ENCODE data around the gene NIPSNAP3A. TPM values are rescaled to one million over a fixed set of nuclear protein-coding genes. Genes with fewer than 3 reads are reported as not detected.

The NIPSNAP3A gene
- total RNA-seq, 1 donor from 2014 or later, result 25.6 TPM

- intact Hi-C loops (cut with DNase I), result no loop called here
- no peak for TF ChIP-seq CTCF (IDR thresholded peaks at IDR 0.05)
- Histone ChIP-seq H3K27ac (no peak overlapping the region), H3K36me3 (no peaks in the 10 kb centered on the region), H3K4me1 (no peaks in the 10 kb centered on the region), H3K4me3 (no peak overlapping the region), H3K9me3 (no peaks in the 10 kb centered on the region), H3K27me3 (ENCODE audit: low read depth) (no peaks in the 10 kb centered on the region)
- ATAC-seq (no peak), DNase-seq (no peak)
Measured at GRCh38 chr9:104774132-104774531, 26.6 kb downstream of the NIPSNAP3A start.

GRCh38 chr9:104774831-104775573, 27.5 kb downstream of the NIPSNAP3A start:
- ATAC-seq (peak; percentile 72 to 77), DNase-seq (no peak)
- no peaks in the 10 kb centered on the region for H3K36me3 ChIP-seq
- intact Hi-C loops (cut with DNase I), result no loop called here
- no peaks in the 10 kb centered on the region for H3K9me3 ChIP-seq
- H3K27me3 ChIP-seq (ENCODE audit: low read depth), result no peaks in the 10 kb centered on the region
- peak overlapping the region; percentile 0 for H3K27ac ChIP-seq
- no peak for TF ChIP-seq CTCF (IDR thresholded peaks at IDR 0.05)
- H3K4me3 ChIP-seq, result no peak overlapping the region
- H3K4me1 ChIP-seq, result no peaks in the 10 kb centered on the region

- Histone ChIP-seq H3K4me1 (no peaks in the 10 kb centered on the region), H3K9me3 (no peaks in the 10 kb centered on the region), H3K27ac (peak overlapping the region; percentile 0), H3K27me3 (ENCODE audit: low read depth) (no peaks in the 10 kb centered on the region), H3K36me3 (no peaks in the 10 kb centered on the region), H3K4me3 (no peak overlapping the region)
- ATAC-seq (peak in 1 of 2 donors; percentile 22), DNase-seq (no peak)
- intact Hi-C loops (cut with DNase I), result no loop called here
- TF ChIP-seq CTCF (IDR thresholded peaks at IDR 0.05), result no peak
Measured at GRCh38 chr9:104775574-104775936, 28.1 kb downstream of the NIPSNAP3A start.

GRCh38 chr9:104775976-104776375, 28.5 kb downstream of the NIPSNAP3A start:
- H3K27me3 ChIP-seq (ENCODE audit: low read depth), result no peaks in the 10 kb centered on the region
- no peak overlapping the region for H3K4me3 ChIP-seq
- H3K27ac ChIP-seq, result peak overlapping the region; percentile 0
- intact Hi-C loops (cut with DNase I), result no loop called here
- H3K36me3 ChIP-seq, result no peaks in the 10 kb centered on the region
- no peak for ATAC-seq
- TF ChIP-seq CTCF (IDR thresholded peaks at IDR 0.05), result no peak
- no peak for DNase-seq
- no peaks in the 10 kb centered on the region for H3K9me3 ChIP-seq
- no peaks in the 10 kb centered on the region for H3K4me1 ChIP-seq

- TF ChIP-seq CTCF (IDR thresholded peaks at IDR 0.05), result no peak
- intact Hi-C loops (cut with DNase I), result no loop called here
- Histone ChIP-seq H3K4me3 (no peak overlapping the region), H3K9me3 (no peaks in the 10 kb centered on the region), H3K27me3 (ENCODE audit: low read depth) (no peaks in the 10 kb centered on the region), H3K27ac (no peak overlapping the region), H3K36me3 (peaks cover 1% of the 10 kb centered on the region), H3K4me1 (no peaks in the 10 kb centered on the region)
- peak in 1 of 2 donors; percentile 14 for ATAC-seq
- no peak for DNase-seq
Measured at GRCh38 chr9:104776797-104777196, 29.3 kb downstream of the NIPSNAP3A start.
